Measurements from ENCODE around the gene TSPAN9.

Gene TSPAN9

DNA sequence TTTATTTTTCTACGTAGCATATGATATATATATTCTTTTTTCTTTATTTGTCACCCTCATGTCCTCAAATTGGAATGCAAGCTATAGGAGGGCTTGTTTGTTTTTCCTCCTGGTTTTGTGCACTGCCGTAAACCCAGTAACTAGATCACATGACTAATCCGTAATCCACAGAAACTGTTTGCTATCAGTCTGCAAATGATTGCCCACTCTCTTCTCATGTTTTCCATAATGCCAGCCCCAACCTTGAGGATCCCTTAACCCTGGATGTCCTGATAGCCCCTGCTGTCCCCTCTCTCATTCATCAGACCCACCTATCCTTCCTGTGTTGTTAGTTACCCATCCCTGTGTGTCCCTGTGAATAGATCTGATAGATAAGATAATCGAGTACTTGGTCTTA lies 94.0 kb downstream of the TSPAN9 start:
- Histone ChIP-seq H3K36me3 (no peaks in the 10 kb centered on the region), H3K27me3 (ENCODE audit: insufficient read depth, low read depth, severe bottlenecking) (no peaks in the 10 kb centered on the region), H3K9me3 (ENCODE audit: severe bottlenecking) (no peaks in the 10 kb centered on the region), H3K4me3 (ENCODE audit: low read depth, low read length) (no peak overlapping the region), H3K27ac (peak overlapping the region; percentile 94)
- DNase-seq = no peak
- TF ChIP-seq CTCF (IDR thresholded peaks at IDR 0.05; ENCODE audit: low read depth, low read length) = no peak

GRCh38 chr12:3172124-3173007 lies 95.2 kb downstream of the TSPAN9 start:
- Histone ChIP-seq H3K27me3 (ENCODE audit: insufficient read depth, low read depth, severe bottlenecking) (no peaks in the 10 kb centered on the region), H3K9me3 (ENCODE audit: severe bottlenecking) (no peaks in the 10 kb centered on the region), H3K4me3 (ENCODE audit: low read depth, low read length) (no peak overlapping the region), H3K27ac (peak overlapping the region; percentile 94), H3K36me3 (no peaks in the 10 kb centered on the region)
- no peak for TF ChIP-seq CTCF (IDR thresholded peaks at IDR 0.05; ENCODE audit: low read depth, low read length)
- no peak for DNase-seq

GRCh38 chr12:3173008-3173553 lies 95.9 kb downstream of the TSPAN9 start:
- DNase-seq = no peak
- TF ChIP-seq CTCF (IDR thresholded peaks at IDR 0.05; ENCODE audit: low read depth, low read length) = no peak
- no peaks in the 10 kb centered on the region for H3K9me3 ChIP-seq (ENCODE audit: severe bottlenecking)

DNA sequence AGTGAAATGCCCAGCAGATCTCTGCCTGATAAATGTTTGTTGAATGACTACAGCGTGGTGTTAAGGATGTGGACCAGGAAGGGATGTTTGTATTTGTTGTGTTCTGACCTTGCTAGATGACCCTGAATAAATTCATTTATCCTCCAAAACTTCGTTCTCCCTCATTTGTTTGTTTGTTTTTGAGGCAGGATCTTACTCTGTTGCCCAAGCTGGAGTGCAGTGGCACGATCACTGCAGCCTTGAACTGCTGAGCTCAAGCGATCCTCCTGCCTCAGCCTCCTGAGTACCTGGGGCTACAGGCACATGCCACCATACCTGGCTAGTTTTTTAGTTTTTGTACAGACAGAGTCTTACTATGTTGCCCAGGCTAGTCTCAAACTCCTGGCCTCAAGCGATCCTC lies 96.7 kb downstream of the TSPAN9 start:
- Histone ChIP-seq H3K4me3 (ENCODE audit: low read depth, low read length) (no peak overlapping the region), H3K9me3 (ENCODE audit: severe bottlenecking) (no peaks in the 10 kb centered on the region), H3K27ac (no peak overlapping the region), H3K36me3 (no peaks in the 10 kb centered on the region), H3K27me3 (ENCODE audit: insufficient read depth, low read depth, severe bottlenecking) (no peaks in the 10 kb centered on the region)
- no peak for DNase-seq
- no peak for TF ChIP-seq CTCF (IDR thresholded peaks at IDR 0.05; ENCODE audit: low read depth, low read length)

More at GRCh38 chr12:3173008-3173553, 95.9 kb downstream of the TSPAN9 start:
- no peaks in the 10 kb centered on the region for H3K27me3 ChIP-seq (ENCODE audit: insufficient read depth, low read depth, severe bottlenecking)
- H3K27ac ChIP-seq = no peak overlapping the region
- no peak overlapping the region for H3K4me3 ChIP-seq (ENCODE audit: low read depth, low read length)
- H3K36me3 ChIP-seq = no peaks in the 10 kb centered on the region

DNA sequence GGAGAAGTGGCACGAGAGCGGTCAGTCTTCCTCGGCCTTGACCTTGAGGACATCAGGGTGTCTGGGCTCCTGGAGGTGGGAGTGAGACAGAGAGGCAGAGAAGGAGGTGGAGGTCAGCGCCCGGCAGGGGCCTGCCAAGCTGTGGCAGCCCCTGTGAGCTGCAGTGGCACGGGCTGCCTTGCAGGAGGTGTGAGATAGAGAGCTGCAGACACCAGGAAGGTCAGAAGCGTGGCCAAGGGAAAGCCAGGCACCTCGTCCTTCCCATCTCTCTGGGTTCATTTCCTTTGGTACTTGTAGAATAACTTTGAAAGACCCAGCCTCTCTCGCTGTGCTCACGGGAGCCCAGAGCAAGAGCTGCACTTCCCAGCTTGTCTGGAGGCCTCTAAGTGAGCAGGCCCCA lies 98.1 kb downstream of the TSPAN9 start:
- no peaks in the 10 kb centered on the region; the same call in 1 of the 2 replicates for H3K36me3 ChIP-seq
- no peak for DNase-seq
- H3K4me3 ChIP-seq (ENCODE audit: low read depth, low read length) = no peak overlapping the region
- no peak overlapping the region for H3K27ac ChIP-seq
- TF ChIP-seq CTCF (IDR thresholded peaks at IDR 0.05; ENCODE audit: low read depth, low read length) = no peak
- H3K9me3 ChIP-seq (ENCODE audit: severe bottlenecking) = no peaks in the 10 kb centered on the region
- no peaks in the 10 kb centered on the region for H3K27me3 ChIP-seq (ENCODE audit: insufficient read depth, low read depth, severe bottlenecking)

Measured in WERI-Rb-1 (cell line).